Endothelial cell (in vitro differentiated cells): Measurements from ENCODE around the gene ANKZF1. TPM values are rescaled to one million over a fixed set of nuclear protein-coding genes. Genes with fewer than 3 reads are reported as not detected.

Experiments
- DNase-seq: peaks from one replicate; pipeline ENCODE4 v3.0.0; 2021; ENCODE audit warnings: low spot score
- H3K27ac Mint-ChIP-seq: one replicate; pipeline ENCODE4 v1.8.0; 2021; ENCODE audit warnings: mixed read lengths, inconsistent platforms; ENCODE audit not compliant: unreplicated experiment
- H3K27me3 Mint-ChIP-seq: one replicate; pipeline ENCODE4 v1.8.0; 2021; ENCODE audit warnings: mild to moderate bottlenecking, moderate library complexity, mixed read lengths, inconsistent platforms; ENCODE audit not compliant: unreplicated experiment
- H3K36me3 Mint-ChIP-seq: one replicate; pipeline ENCODE4 v1.8.0; 2021; ENCODE audit warnings: mild to moderate bottlenecking, low read depth, mixed read lengths, inconsistent platforms; ENCODE audit not compliant: unreplicated experiment
- H3K4me1 Mint-ChIP-seq: one replicate; pipeline ENCODE4 v1.8.0; 2021; ENCODE audit warnings: mild to moderate bottlenecking, mixed read lengths, inconsistent platforms; ENCODE audit not compliant: unreplicated experiment
- H3K4me3 Mint-ChIP-seq: one replicate; pipeline ENCODE4 v1.8.0; 2021; ENCODE audit warnings: mild to moderate bottlenecking, mixed read lengths, inconsistent platforms; ENCODE audit not compliant: unreplicated experiment
- H3K9me3 Mint-ChIP-seq: one replicate; pipeline ENCODE4 v1.8.0; 2021; ENCODE audit warnings: mixed read lengths, inconsistent platforms; ENCODE audit not compliant: unreplicated experiment
- total RNA-seq: library from RNA; stranded (reverse); fragmentation: NEBNext Ultra II Directional; extraction: Animal tissue kit (Norgen Biotek cat#: 25700); gene quantifications from one replicate; pipeline ENCODE4 v1.2.1, GENCODE V29; 2021; ENCODE audit not compliant: unreplicated experiment
- TF ChIP-seq, protein P1 (sequence below): fragments of 200-600 bp; sonication (generic); IDR thresholded peaks from one replicate; pipeline ENCODE4 v1.5.0; 2021; ENCODE audit warnings: antibody characterized with exemption; ENCODE audit not compliant: unreplicated experiment

The ANKZF1 gene
- total RNA-seq, 1 donor from 2014 or later = 43.8 TPM

DNA sequence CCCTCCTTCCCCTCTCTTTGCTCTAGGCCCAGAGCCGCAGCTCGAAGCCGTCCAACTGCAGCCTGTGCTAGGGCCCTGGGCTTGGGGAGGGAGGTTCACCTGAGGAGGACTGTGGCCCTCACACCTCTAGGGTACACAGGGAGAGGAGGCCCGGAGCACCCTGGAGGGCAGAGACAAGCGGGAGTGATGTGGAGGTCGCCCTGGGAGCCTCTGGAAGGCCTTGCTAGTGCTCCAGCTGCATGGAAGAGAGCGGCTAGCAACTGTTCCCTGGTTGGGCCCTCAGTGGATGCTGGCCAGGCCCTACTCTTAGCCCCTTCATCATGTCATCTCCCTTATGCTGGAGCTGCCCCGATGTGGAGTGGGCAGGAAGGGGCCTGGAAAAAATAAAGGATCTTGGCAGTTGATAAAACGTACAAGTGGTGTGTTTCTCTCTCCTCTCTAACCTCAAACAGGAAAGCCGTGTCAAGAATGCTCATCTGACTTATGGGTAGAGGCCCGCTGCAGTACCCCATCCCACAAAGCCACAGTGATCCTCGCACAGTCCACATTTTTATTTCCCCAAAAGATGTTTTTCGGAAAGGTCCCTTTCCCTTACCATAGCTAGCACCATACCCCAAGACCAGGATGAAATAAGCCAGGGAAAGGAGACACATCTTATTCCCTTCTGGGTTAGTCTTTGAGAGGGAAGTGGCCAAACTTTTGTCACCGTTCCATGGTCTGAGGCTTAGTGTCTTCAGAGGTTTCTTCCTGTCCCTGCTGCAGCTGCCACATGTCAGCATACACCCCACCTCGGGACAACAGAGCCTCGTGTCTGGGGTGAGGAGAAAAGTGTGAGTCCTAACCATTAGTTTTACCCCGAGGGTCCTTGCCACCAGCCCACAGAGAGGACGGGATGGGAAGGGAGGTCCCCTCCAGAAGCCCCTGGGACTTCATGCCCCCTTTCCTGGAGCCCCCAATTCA is 20.1 kb upstream of the ANKZF1 start:
- TF ChIP-seq, protein P1, sequence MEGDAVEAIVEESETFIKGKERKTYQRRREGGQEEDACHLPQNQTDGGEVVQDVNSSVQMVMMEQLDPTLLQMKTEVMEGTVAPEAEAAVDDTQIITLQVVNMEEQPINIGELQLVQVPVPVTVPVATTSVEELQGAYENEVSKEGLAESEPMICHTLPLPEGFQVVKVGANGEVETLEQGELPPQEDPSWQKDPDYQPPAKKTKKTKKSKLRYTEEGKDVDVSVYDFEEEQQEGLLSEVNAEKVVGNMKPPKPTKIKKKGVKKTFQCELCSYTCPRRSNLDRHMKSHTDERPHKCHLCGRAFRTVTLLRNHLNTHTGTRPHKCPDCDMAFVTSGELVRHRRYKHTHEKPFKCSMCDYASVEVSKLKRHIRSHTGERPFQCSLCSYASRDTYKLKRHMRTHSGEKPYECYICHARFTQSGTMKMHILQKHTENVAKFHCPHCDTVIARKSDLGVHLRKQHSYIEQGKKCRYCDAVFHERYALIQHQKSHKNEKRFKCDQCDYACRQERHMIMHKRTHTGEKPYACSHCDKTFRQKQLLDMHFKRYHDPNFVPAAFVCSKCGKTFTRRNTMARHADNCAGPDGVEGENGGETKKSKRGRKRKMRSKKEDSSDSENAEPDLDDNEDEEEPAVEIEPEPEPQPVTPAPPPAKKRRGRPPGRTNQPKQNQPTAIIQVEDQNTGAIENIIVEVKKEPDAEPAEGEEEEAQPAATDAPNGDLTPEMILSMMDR = no peak
- Mint-ChIP-seq H3K27me3 (peaks cover 9% of the 10 kb centered on the region), H3K36me3 (peaks cover 14% of the 10 kb centered on the region), H3K9me3 (no peaks in the 10 kb centered on the region), H3K4me1 (peaks cover 17% of the 10 kb centered on the region), H3K27ac (no peak overlapping the region), H3K4me3 (no peak overlapping the region)
- no peak for DNase-seq

DNA sequence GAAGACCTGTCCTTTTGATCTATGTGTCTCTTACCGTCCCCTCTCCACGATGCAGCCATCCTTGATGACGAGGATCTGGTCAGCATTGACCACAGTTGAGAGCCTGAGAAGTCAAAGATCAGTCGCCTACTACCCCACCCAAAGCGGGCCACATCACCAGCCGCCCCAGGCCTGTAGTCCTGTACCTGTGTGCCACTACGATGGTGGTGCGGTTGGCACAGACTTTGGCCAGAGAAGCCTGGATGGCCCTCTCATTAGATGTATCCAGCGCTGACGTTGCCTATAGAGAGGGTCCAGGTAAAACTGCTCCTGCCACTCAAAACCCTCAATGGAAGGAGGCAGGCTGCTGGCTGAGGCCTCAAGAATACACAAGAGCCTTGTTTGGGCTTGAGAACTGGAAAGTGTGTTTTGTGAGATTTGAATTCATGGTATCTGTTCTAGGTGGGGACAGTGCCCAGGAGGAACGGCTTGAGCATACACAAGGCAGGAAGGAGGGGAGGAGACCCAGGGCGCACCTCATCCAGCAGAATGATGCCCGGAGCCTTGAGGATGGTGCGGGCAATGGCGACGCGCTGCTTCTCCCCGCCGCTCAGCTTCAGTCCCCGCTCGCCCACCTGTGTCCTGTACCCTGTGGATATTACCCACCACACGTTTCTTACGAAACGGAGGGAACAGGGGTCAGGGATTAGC is 19.3 kb upstream of the ANKZF1 start:
- no peak overlapping the region for H3K4me3 Mint-ChIP-seq

DNA sequence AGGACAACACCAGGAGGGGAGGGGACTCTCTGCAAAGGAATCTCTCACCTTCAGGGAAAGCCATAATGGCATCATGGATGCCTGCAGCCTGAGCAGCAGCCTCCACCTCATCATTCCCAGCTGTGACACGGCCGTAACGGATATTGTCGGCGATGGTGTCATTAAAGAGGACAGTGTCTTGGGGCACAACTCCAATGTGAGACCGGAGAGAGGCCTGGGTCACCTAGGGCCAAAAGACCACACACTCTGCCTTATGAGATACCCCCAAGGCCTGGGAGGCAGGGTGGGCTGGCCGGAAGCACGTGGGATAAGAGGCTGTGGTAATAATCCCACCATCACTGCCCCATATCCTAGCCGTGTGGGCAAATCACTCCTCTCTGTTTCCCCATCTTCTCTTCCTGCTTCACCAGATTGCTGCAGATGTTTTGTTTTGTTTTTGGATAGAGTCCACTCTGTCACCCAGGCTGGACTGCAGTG is 18.7 kb upstream of the ANKZF1 start:
- TF ChIP-seq, protein P1 = no peak
- H3K36me3 Mint-ChIP-seq = peaks cover 14% of the 10 kb centered on the region
- H3K4me3 Mint-ChIP-seq = no peak overlapping the region
- H3K4me1 Mint-ChIP-seq = peaks cover 17% of the 10 kb centered on the region
- H3K9me3 Mint-ChIP-seq = no peaks in the 10 kb centered on the region
- no peak overlapping the region for H3K27ac Mint-ChIP-seq
- H3K27me3 Mint-ChIP-seq = peaks cover 9% of the 10 kb centered on the region
- DNase-seq = no peak

More for the DNA sequence above, 19.3 kb upstream of the ANKZF1 start:
- H3K27ac Mint-ChIP-seq = no peak overlapping the region
- TF ChIP-seq, protein P1 = no peak
- H3K27me3 Mint-ChIP-seq = peaks cover 9% of the 10 kb centered on the region
- H3K4me1 Mint-ChIP-seq = peaks cover 17% of the 10 kb centered on the region
- peaks cover 14% of the 10 kb centered on the region for H3K36me3 Mint-ChIP-seq
- DNase-seq = no peak
- no peaks in the 10 kb centered on the region for H3K9me3 Mint-ChIP-seq

GRCh38 chr2:219213026-219213415 is 16.6 kb upstream of the ANKZF1 start:
- Mint-ChIP-seq H3K36me3 (peaks cover 10% of the 10 kb centered on the region), H3K9me3 (no peaks in the 10 kb centered on the region), H3K27me3 (peaks cover 12% of the 10 kb centered on the region), H3K4me3 (no peak overlapping the region), H3K4me1 (peaks cover 10% of the 10 kb centered on the region), H3K27ac (no peak overlapping the region)
- TF ChIP-seq, protein P1 = no peak
- DNase-seq = no peak
